Natural killer cell (primary cell): ENCODE data around the gene SLC12A7. TPM values are rescaled to one million over a fixed set of nuclear protein-coding genes. Genes with fewer than 3 reads are reported as not detected.

ENCODE experiments used
- ATAC-seq, 3 donors: fragments of 150-1000 bp in 2 of 3; fragments of 200-7000 bp in 1 of 3; cut with Tn5 transposase; 1 replicate in 1 of 3; 2 replicates in 2 of 3; pipeline ENCODE4 v1.10.0; 2021; ENCODE audit warnings: mild to moderate bottlenecking in 2 of 3, moderate library complexity in 2 of 3
- DNase-seq, 2 donors: peaks; one replicate each; pipeline versions ENCODE4 v3.0.0 to v3.0.0-alpha.2; 2013 to 2021; ENCODE audit warnings: mixed read lengths in 1 of 2
- H3K27ac ChIP-seq: one replicate; pipeline ENCODE4 v1.5.1; 2013; ENCODE audit warnings: mild to moderate bottlenecking, low read length
- H3K27me3 ChIP-seq: one replicate; pipeline ENCODE4 v1.6.1; 2013; ENCODE audit warnings: low read length; ENCODE audit not compliant: control insufficient read depth, insufficient read depth
- H3K36me3 ChIP-seq: one replicate; pipeline ENCODE4 v1.6.1; 2013; ENCODE audit warnings: low read length; ENCODE audit not compliant: control insufficient read depth, insufficient read depth
- H3K4me1 ChIP-seq: one replicate; pipeline ENCODE4 v1.6.1; 2013; ENCODE audit warnings: low read length; ENCODE audit not compliant: control insufficient read depth, insufficient read depth
- H3K4me3 ChIP-seq: one replicate; pipeline ENCODE4 v1.5.1; 2013; ENCODE audit warnings: low read length
- H3K9me3 ChIP-seq: one replicate; pipeline ENCODE4 v1.6.1; 2013; ENCODE audit warnings: low read length; ENCODE audit not compliant: control insufficient read depth, insufficient read depth
- H3K27ac Mint-ChIP-seq, 2 donors: one replicate each; pipeline ENCODE4 v1.8.0; 2022; ENCODE audit warnings: mild to moderate bottlenecking in 2 of 2, mixed read lengths in 2 of 2, moderate library complexity in 1 of 2
- H3K27me3 Mint-ChIP-seq, 2 donors: one replicate each; pipeline ENCODE4 v1.8.0; 2022; ENCODE audit warnings: low read depth in 2 of 2, mixed read lengths in 2 of 2
- H3K36me3 Mint-ChIP-seq: one replicate; pipeline ENCODE4 v1.8.0; 2022; ENCODE audit warnings: mixed read lengths
- H3K4me1 Mint-ChIP-seq, 2 donors: one replicate each; pipeline ENCODE4 v1.8.0; 2022; ENCODE audit warnings: mixed read lengths in 2 of 2
- H3K4me3 Mint-ChIP-seq: one replicate; pipeline ENCODE4 v1.8.0; 2022; ENCODE audit warnings: mild to moderate bottlenecking, moderate library complexity, mixed read lengths
- H3K9me3 Mint-ChIP-seq, 2 donors: one replicate each; pipeline ENCODE4 v1.8.0; 2022; ENCODE audit warnings: mixed read lengths in 2 of 2
- WGBS: methylation state at CpG from one replicate; pipeline ENCODE4 v1.1.7; 2013; ENCODE audit warnings: missing lambda C conversion rate; ENCODE audit not compliant: insufficient coverage; 5-methylcytosine and 5-hydroxymethylcytosine counted together
- intact Hi-C: fragments of 100-400 bp; cut with micrococcal nuclease; formaldehyde crosslinking; loops from one replicate; pipeline ENCODE4 v1.14.2; 2022
- total RNA-seq, 4 donors: library from RNA; stranded (reverse); fragments of 120-200 nt in 1 of 4; gene quantifications; one replicate each; pipeline versions ENCODE4 v1.2.3 to v1.2.4, GENCODE V29; 2013 to 2022
- TF ChIP-seq, protein P1 (sequence below): fragments of 200-600 bp; IDR thresholded peaks from one replicate; pipeline ENCODE4 v1.8.0; 2022; ENCODE audit warnings: antibody characterized with exemption

The SLC12A7 gene
- total RNA-seq, 3 donors from 2014 or later (not counting 1 experiment from before 2014, with no cell fraction given): 53.2 to 92.5 (median 81.3) TPM

DNA sequence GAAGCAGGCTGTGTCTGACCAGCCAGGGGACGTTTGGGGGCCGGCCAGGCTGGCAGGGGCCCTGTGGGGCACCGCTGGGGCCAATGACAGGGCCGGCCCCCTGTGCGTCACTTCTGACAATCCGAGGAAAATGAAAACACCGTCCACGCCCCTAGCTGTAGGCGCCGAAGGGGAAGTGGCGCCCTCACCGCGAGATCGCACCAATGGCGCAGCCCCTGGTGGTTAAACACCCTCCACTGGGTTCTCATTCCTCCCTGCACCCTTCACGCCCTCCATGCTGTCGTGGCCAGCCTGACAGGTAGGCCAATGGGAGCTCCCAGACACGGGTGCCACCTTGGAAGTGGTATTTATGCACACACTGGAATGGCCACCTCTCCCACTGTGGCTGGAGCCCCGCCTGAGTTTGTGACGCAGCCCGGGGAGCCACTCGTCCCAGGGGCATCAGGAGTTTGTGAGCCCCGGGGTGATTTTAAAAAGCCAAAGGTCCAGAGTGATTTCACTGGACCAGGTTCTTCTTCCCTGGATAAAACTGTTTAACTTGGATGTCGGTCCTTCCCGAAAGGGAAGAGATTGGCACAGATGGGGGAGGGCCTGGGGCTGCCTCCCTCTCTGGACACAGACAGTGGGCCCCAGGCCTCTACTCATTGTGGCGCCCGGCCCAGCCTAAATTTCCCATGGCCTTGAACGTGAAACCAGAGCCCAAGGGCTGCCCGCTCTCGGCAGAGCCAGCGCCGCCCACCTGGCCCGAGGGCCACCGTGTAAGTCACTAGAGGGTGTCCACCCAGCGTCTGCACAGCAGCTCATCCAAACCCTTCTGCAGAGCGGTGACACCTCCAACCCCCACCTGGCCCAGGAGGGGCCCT is 53.5 kb downstream of the SLC12A7 start:
- TF ChIP-seq, protein P1, sequence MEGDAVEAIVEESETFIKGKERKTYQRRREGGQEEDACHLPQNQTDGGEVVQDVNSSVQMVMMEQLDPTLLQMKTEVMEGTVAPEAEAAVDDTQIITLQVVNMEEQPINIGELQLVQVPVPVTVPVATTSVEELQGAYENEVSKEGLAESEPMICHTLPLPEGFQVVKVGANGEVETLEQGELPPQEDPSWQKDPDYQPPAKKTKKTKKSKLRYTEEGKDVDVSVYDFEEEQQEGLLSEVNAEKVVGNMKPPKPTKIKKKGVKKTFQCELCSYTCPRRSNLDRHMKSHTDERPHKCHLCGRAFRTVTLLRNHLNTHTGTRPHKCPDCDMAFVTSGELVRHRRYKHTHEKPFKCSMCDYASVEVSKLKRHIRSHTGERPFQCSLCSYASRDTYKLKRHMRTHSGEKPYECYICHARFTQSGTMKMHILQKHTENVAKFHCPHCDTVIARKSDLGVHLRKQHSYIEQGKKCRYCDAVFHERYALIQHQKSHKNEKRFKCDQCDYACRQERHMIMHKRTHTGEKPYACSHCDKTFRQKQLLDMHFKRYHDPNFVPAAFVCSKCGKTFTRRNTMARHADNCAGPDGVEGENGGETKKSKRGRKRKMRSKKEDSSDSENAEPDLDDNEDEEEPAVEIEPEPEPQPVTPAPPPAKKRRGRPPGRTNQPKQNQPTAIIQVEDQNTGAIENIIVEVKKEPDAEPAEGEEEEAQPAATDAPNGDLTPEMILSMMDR: no peak
- Mint-ChIP-seq H3K9me3 (no peaks in the 10 kb centered on the region), H3K27ac (no peak overlapping the region), H3K36me3 (no peaks in the 10 kb centered on the region), H3K27me3 (no peaks in the 10 kb centered on the region), H3K4me3 (no peak overlapping the region), H3K4me1 (no peaks in the 10 kb centered on the region)
- Histone ChIP-seq H3K9me3 (no peaks in the 10 kb centered on the region), H3K27me3 (no peaks in the 10 kb centered on the region), H3K36me3 (peaks cover 3% of the 10 kb centered on the region), H3K27ac (peak overlapping the region; percentile 30), H3K4me3 (no peak overlapping the region), H3K4me1 (no peaks in the 10 kb centered on the region)
- intact Hi-C loops: no loop called here
- DNase-seq: peak in 1 of 2 donors; percentile 24
- peak; percentile 58 to 85 (median 84) for ATAC-seq
- WGBS: 89% methylated on average over 36 of the region's 36 CpGs

DNA sequence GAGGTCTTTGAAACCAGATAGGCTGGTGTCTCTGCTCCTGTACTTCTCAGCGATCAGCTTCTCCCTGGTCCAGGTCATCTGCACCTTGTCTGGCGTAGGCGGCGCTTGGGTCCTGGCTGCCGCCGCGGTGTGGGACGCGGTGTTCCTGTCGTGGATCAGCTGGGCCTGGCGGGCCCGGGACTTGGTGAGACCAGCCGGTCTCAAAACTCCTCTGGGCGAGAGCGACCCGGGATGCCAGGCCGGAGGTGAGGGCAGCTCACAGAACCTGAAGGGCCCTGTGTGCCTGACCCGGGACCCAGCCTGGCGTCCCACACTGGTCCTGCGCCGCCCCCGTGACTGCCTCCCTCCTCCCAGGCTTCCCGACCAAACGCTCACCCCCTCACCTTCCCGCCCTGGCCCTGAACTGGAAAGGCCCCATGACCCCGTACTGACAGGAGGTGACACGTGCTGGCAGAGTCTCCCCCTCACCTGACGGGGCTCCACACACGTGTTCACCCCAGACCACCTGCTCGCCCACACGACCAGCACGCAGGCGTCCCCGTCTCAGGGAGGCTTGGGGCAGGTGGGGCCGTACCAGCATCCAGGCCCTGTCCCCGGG is 54.3 kb downstream of the SLC12A7 start:
- no peak for DNase-seq
- H3K4me3 ChIP-seq: no peak overlapping the region
- H3K4me3 Mint-ChIP-seq: no peak overlapping the region

DNA sequence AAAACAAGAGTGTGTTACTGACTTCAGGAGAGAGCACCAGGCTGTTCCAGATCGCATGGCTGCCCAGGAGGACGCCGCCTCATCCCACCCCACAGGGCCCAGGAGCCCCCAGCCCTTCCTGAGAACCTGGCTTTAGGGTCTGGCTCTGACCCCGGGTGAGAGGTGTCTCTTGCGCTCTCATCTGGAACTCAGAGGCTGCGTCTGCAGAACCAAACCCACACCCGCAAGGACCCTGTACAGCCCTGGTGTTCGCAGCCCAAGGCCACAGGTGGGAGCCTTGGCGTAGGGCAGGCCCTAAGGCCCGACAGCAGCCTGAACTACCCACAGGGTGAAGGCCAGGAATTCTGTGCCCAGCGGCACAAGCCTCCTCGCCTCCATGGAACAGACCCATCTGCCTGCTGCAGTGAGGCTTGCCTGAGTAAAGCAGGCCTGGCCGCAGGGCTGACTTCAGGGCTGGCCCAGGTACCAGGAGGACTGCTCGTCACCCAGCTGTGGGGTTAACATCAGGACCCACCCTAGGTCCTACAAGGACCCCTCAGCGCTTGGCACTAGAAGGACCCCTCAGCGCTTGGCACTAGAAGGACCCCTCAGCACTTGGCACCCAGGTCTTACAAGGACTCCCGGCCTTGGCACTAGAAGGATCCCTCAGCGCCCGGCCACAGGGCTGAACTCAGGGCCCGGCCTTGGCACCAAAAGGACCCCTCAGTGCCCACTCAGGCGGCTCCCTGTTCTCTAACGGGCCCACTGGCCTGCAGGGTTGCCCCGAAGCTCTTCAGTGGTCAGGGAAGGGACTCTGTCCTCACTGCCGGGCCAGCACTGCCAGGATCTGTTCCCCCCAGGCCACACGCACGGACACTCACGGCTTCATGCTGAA is 55.0 kb downstream of the SLC12A7 start:
- Mint-ChIP-seq H3K36me3 (no peaks in the 10 kb centered on the region), H3K27me3 (no peaks in the 10 kb centered on the region), H3K27ac (no peak overlapping the region), H3K4me3 (no peak overlapping the region), H3K9me3 (no peaks in the 10 kb centered on the region), H3K4me1 (no peaks in the 10 kb centered on the region)
- DNase-seq (no peak), ATAC-seq (no peak)
- Histone ChIP-seq H3K4me1 (no peaks in the 10 kb centered on the region), H3K4me3 (no peak overlapping the region), H3K36me3 (peaks cover 3% of the 10 kb centered on the region), H3K27ac (no peak overlapping the region), H3K27me3 (no peaks in the 10 kb centered on the region), H3K9me3 (no peaks in the 10 kb centered on the region)
- 96% methylated on average over 27 of the region's 27 CpGs for WGBS
- TF ChIP-seq, protein P1: no peak
- intact Hi-C loops: no loop called here

More for the DNA sequence above, 54.3 kb downstream of the SLC12A7 start:
- TF ChIP-seq, protein P1: no peak
- Histone ChIP-seq H3K36me3 (peaks cover 3% of the 10 kb centered on the region), H3K9me3 (no peaks in the 10 kb centered on the region), H3K4me1 (no peaks in the 10 kb centered on the region), H3K27ac (no peak overlapping the region), H3K27me3 (no peaks in the 10 kb centered on the region)
- Mint-ChIP-seq H3K27me3 (no peaks in the 10 kb centered on the region), H3K27ac (no peak overlapping the region), H3K4me1 (no peaks in the 10 kb centered on the region), H3K9me3 (no peaks in the 10 kb centered on the region), H3K36me3 (no peaks in the 10 kb centered on the region)
- intact Hi-C loops: no loop called here
- 84% methylated on average over 35 of the region's 36 CpGs for WGBS
- ATAC-seq: no peak
